GM12892 (cell line): ENCODE results near the gene STK33.

ENCODE experiments used
- POLR2A ChIP-seq: IDR thresholded peaks from 2 replicates; pipeline ENCODE4 v1.6.1; 2011; ENCODE audit warnings: low read depth, low read length, control low read depth
- TAF1 ChIP-seq: IDR thresholded peaks from 2 replicates; pipeline ENCODE4 v1.6.1; 2011; ENCODE audit warnings: low read depth, mild to moderate bottlenecking, control low read depth, low read length, borderline replicate concordance

GRCh38 chr11:8587915-8588314 lies 6.1 kb downstream of the STK33 start:
- TF ChIP-seq TAF1 (no peak), POLR2A (no peak)
